ENCODE measurements around the gene ZP4. TPM values are rescaled to one million over a fixed set of nuclear protein-coding genes. Genes with fewer than 3 reads are reported as not detected.

The ZP4 gene
- total and polyA plus RNA-seq, 2 of the 13 experiments (the other 11 are each of a cell fraction or from before 2014, with no cell fraction given), result not detected

DNA sequence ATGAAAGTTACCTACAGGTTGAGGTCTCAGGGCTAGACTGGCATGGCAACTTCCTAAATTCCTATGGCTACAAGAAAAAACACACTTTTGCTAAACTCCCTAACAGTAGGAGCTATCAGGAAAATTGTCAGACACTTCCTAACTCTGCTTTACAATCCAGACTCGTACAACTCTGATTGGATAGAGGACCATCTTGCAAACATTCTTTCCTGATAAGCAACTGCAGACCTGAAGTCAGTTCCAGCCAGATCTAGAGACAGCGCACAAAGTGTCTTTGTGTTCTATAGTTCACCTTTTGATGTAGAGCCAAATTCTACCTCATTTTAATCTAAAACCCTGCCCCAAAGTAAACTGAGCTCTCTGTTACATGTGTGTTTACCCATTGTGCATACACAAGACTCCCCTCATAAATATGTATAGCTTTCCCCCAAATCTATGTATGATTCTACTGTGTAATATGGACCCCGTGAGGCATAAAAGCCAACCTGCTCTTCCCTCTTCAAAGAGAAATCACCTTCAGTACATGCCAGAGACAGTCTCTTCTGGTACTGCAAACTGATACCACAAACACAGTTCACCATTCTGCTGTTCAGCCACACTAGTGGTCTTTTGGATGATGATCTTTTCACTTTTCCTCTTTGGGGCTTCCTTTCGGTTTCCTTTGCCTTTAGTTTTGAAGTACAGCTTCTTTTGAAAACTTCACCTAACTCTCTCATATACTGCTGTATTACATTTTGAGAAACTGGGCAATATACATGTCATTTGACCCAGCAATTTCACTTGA is 21.7 kb downstream of the ZP4 start (continued):
- TF ChIP-seq, protein P1, sequence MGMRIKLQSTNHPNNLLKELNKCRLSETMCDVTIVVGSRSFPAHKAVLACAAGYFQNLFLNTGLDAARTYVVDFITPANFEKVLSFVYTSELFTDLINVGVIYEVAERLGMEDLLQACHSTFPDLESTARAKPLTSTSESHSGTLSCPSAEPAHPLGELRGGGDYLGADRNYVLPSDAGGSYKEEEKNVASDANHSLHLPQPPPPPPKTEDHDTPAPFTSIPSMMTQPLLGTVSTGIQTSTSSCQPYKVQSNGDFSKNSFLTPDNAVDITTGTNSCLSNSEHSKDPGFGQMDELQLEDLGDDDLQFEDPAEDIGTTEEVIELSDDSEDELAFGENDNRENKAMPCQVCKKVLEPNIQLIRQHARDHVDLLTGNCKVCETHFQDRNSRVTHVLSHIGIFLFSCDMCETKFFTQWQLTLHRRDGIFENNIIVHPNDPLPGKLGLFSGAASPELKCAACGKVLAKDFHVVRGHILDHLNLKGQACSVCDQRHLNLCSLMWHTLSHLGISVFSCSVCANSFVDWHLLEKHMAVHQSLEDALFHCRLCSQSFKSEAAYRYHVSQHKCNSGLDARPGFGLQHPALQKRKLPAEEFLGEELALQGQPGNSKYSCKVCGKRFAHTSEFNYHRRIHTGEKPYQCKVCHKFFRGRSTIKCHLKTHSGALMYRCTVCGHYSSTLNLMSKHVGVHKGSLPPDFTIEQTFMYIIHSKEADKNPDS (CRISPR knock-in tag; IDR thresholded peaks at IDR 0.05), result no peak
- TF ChIP-seq CHD2 (IDR thresholded peaks at IDR 0.05; ENCODE audit: low read depth, low read length) (no peak), JUNB (CRISPR knock-in tag; IDR thresholded peaks at IDR 0.05; ENCODE audit: borderline replicate concordance) (no peak), ZNF292 (CRISPR knock-in tag; IDR thresholded peaks at IDR 0.05; ENCODE audit: borderline replicate concordance, low read depth) (no peak), REPIN1 (CRISPR knock-in tag; IDR thresholded peaks at IDR 0.05; ENCODE audit: borderline replicate concordance, low read depth) (no peak)
- TF ChIP-seq, protein P2, sequence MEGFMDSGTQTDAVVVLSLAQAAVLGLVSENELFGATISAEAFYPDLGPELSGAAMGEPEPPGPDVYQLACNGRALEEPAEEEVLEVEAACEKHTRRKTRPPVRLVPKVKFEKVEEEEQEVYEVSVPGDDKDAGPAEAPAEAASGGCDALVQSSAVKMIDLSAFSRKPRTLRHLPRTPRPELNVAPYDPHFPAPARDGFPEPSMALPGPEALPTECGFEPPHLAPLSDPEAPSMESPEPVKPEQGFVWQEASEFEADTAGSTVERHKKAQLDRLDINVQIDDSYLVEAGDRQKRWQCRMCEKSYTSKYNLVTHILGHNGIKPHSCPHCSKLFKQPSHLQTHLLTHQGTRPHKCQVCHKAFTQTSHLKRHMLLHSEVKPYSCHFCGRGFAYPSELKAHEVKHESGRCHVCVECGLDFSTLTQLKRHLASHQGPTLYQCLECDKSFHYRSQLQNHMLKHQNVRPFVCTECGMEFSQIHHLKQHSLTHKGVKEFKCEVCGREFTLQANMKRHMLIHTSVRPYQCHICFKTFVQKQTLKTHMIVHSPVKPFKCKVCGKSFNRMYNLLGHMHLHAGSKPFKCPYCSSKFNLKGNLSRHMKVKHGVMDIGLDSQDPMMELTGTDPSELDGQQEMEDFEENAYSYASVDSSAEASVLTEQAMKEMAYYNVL (CRISPR knock-in tag; IDR thresholded peaks at IDR 0.05; ENCODE audit: borderline replicate concordance), result no peak
- TF ChIP-seq, protein P3, sequence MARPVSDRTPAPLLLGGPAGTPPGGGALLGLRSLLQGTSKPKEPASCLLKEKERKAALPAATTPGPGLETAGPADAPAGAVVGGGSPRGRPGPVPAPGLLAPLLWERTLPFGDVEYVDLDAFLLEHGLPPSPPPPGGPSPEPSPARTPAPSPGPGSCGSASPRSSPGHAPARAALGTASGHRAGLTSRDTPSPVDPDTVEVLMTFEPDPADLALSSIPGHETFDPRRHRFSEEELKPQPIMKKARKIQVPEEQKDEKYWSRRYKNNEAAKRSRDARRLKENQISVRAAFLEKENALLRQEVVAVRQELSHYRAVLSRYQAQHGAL (CRISPR knock-in tag; IDR thresholded peaks at IDR 0.05; ENCODE audit: not compliant biosample characterization), result no peak

Data from HepG2 (cell line).